GM18951 (cell line): ENCODE data around the gene SS18L1.

Experiments used
- POLR2A ChIP-seq: IDR thresholded peaks from 4 replicates; pipeline ENCODE4 v1.6.1; 2011; ENCODE audit warnings: mild to moderate bottlenecking; ENCODE audit not compliant: insufficient read length, insufficient read depth; ENCODE audit errors: extremely low read depth
- in situ Hi-C: fragments of 300-500 bp; cut with MboI; formaldehyde crosslinking; loops from one replicate; pipeline ENCODE4 v1.12.0; 2022; ENCODE audit warnings: low sequenced_read_pairs, mixed read lengths, inconsistent platforms; ENCODE audit not compliant: unreplicated experiment

Gene SS18L1

GRCh38 chr20:62160253-62160652 lies 16.7 kb downstream of the SS18L1 start:
- TF ChIP-seq POLR2A = no peak
- in situ Hi-C loops = no loop called here

- no peak for TF ChIP-seq POLR2A
- in situ Hi-C loops = no loop called here
Measured at GRCh38 chr20:62160876-62161275, 17.3 kb downstream of the SS18L1 start.

GRCh38 chr20:62161347-62161746 lies 17.8 kb downstream of the SS18L1 start:
- in situ Hi-C loops = no loop called here
- TF ChIP-seq POLR2A = no peak

GRCh38 chr20:62162765-62163484 lies 19.4 kb downstream of the SS18L1 start:
- in situ Hi-C loops = no loop called here

GRCh38 chr20:62163485-62163865 lies 19.9 kb downstream of the SS18L1 start:
- in situ Hi-C loops = no loop called here
- TF ChIP-seq POLR2A = no peak

More at GRCh38 chr20:62162765-62163484, 19.4 kb downstream of the SS18L1 start:
- TF ChIP-seq POLR2A = no peak

GRCh38 chr20:62163986-62164762 lies 20.6 kb downstream of the SS18L1 start:
- no peak for TF ChIP-seq POLR2A
- in situ Hi-C loops = no loop called here

- TF ChIP-seq POLR2A = no peak
- in situ Hi-C loops = no loop called here
Measured at GRCh38 chr20:62164879-62165761, 21.6 kb downstream of the SS18L1 start.

- in situ Hi-C loops = no loop called here
- TF ChIP-seq POLR2A = no peak
Measured at GRCh38 chr20:62165762-62166399, 22.3 kb downstream of the SS18L1 start.

- in situ Hi-C loops = no loop called here
- no peak for TF ChIP-seq POLR2A
Measured at GRCh38 chr20:62167474-62167873, 23.9 kb downstream of the SS18L1 start.

GRCh38 chr20:62168061-62168460 lies 24.5 kb downstream of the SS18L1 start:
- in situ Hi-C loops = no loop called here
- TF ChIP-seq POLR2A = no peak

GRCh38 chr20:62168890-62169435 lies 25.4 kb downstream of the SS18L1 start:
- no peak for TF ChIP-seq POLR2A
- in situ Hi-C loops = no loop called here

- in situ Hi-C loops = no loop called here
- TF ChIP-seq POLR2A = no peak
Measured at GRCh38 chr20:62170536-62170935, 27.0 kb downstream of the SS18L1 start.
